MV-4-11 (cell line): ENCODE data around the gene MAPK10.
"Not testable (repeated sequence)": the region's sequence is repeated elsewhere in the genome, so short reads cannot be mapped to it uniquely, and the experiment has no call there.

ENCODE experiments used
- DNase-seq: peaks from one replicate; lab custom pipeline; 2025; lab: John Stamatoyannopoulos, UW

The MAPK10 gene

GRCh38 chr4:85967872-85968271, 392.0 kb downstream of the MAPK10 start:
- no peak for DNase-seq

GRCh38 chr4:85966373-85966772, 393.5 kb downstream of the MAPK10 start:
- no peak for DNase-seq

GRCh38 chr4:85965529-85965928, 394.3 kb downstream of the MAPK10 start:
- no peak for DNase-seq

- DNase-seq, result not testable (repeated sequence)
Observed at GRCh38 chr4:85965017-85965416, 394.8 kb downstream of the MAPK10 start.

GRCh38 chr4:85964298-85964697, 395.6 kb downstream of the MAPK10 start:
- DNase-seq, result no peak

GRCh38 chr4:85963231-85963630, 396.6 kb downstream of the MAPK10 start:
- DNase-seq, result peak; percentile 1

GRCh38 chr4:85961887-85962286, 398.0 kb downstream of the MAPK10 start:
- no peak for DNase-seq

- DNase-seq, result no peak
Observed at GRCh38 chr4:85956293-85956945, 403.4 kb downstream of the MAPK10 start.

GRCh38 chr4:85955620-85956292, 404.1 kb downstream of the MAPK10 start:
- no peak for DNase-seq

GRCh38 chr4:85953651-85954018, 406.2 kb downstream of the MAPK10 start:
- no peak for DNase-seq

- no peak for DNase-seq
Observed at GRCh38 chr4:85952972-85953650, 406.7 kb downstream of the MAPK10 start.

GRCh38 chr4:85952528-85952927, 407.3 kb downstream of the MAPK10 start:
- no peak for DNase-seq

- DNase-seq, result no peak
Observed at GRCh38 chr4:85951099-85951498, 408.8 kb downstream of the MAPK10 start.

- no peak for DNase-seq
Observed at GRCh38 chr4:85946821-85947220, 413.0 kb downstream of the MAPK10 start.

GRCh38 chr4:85942107-85942506, 417.7 kb downstream of the MAPK10 start:
- no peak for DNase-seq

- DNase-seq, result no peak
Observed at GRCh38 chr4:85940151-85940550, 419.7 kb downstream of the MAPK10 start.
